ENCODE results near the gene TTLL8. TPM values are rescaled to one million over a fixed set of nuclear protein-coding genes. Genes with fewer than 3 reads are reported as not detected.

The TTLL8 gene
- total RNA-seq, 1 experiment from 2014 or later, result not detected

DNA sequence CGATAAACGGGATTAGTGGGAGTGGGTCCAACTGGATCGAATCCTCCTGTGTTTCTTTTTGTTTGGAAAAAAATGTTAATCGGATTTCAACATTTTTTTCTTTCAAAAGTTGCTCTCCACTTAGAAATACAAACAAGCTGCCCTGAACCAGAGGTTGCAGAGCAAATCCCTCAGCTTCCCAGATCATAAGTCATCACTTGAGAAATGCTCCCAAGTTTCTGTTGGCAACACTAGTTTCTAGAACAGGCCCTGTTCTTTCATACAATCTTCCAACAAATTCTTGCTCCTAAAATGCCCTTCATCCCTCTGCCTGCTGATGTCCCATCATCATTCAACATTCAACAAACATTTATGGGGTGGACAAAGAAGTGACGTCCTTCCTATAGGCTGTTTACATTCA lies 28.4 kb upstream of the TTLL8 start:
- H3K4me3 ChIP-seq (ENCODE audit: low read length), result no peak overlapping the region
- no peaks in the 10 kb centered on the region for H3K9me2 ChIP-seq (replicated peaks; ENCODE audit: low read length)
- no peak overlapping the region for H3K27ac ChIP-seq (ENCODE audit: low read length)
- H3F3A ChIP-seq (ENCODE audit: low read length, unreplicated experiment), result no peaks in the 10 kb centered on the region
- no TSS peak for BruUV-seq (replicated peaks)
- ATAC-seq, result no peak
- H3K79me2 ChIP-seq (ENCODE audit: low read length), result no peaks in the 10 kb centered on the region
- no peaks in the 10 kb centered on the region for H3K4me1 ChIP-seq (ENCODE audit: insufficient read depth, low read length)
- no peaks in the 10 kb centered on the region for H3K27me3 ChIP-seq (ENCODE audit: low read length)
- intact Hi-C loops (cut with micrococcal nuclease), result no loop called here
- H3K9ac ChIP-seq (ENCODE audit: low read length), result no peak overlapping the region
- no peak for DNase-seq
- no peak overlapping the region for H3K4me2 ChIP-seq (ENCODE audit: low read length)
- no peak overlapping the region for H2AFZ ChIP-seq (ENCODE audit: low read length)
- CTCF ChIA-PET, result no interaction called here
- no peaks in the 10 kb centered on the region for H3K9me3 ChIP-seq (ENCODE audit: low read length)
- POLR2A ChIA-PET (ENCODE audit: unreplicated experiment), result no interaction called here
- TF ChIP-seq EZH2phosphoT487 (IDR thresholded peaks at IDR 0.05; ENCODE audit: borderline replicate concordance, low read length) (no peak), EZH2 (IDR thresholded peaks at IDR 0.05; ENCODE audit: low read length, unreplicated experiment) (no peak)
- TF ChIP-seq, protein P1, sequence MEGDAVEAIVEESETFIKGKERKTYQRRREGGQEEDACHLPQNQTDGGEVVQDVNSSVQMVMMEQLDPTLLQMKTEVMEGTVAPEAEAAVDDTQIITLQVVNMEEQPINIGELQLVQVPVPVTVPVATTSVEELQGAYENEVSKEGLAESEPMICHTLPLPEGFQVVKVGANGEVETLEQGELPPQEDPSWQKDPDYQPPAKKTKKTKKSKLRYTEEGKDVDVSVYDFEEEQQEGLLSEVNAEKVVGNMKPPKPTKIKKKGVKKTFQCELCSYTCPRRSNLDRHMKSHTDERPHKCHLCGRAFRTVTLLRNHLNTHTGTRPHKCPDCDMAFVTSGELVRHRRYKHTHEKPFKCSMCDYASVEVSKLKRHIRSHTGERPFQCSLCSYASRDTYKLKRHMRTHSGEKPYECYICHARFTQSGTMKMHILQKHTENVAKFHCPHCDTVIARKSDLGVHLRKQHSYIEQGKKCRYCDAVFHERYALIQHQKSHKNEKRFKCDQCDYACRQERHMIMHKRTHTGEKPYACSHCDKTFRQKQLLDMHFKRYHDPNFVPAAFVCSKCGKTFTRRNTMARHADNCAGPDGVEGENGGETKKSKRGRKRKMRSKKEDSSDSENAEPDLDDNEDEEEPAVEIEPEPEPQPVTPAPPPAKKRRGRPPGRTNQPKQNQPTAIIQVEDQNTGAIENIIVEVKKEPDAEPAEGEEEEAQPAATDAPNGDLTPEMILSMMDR (conservative IDR thresholded peaks at IDR 0.05; ENCODE audit: low read depth, low read length), result no peak
- no peaks in the 10 kb centered on the region for H3K36me3 ChIP-seq (ENCODE audit: low read depth, low read length)
- H4K20me1 ChIP-seq (ENCODE audit: low read length), result no peaks in the 10 kb centered on the region

DNA sequence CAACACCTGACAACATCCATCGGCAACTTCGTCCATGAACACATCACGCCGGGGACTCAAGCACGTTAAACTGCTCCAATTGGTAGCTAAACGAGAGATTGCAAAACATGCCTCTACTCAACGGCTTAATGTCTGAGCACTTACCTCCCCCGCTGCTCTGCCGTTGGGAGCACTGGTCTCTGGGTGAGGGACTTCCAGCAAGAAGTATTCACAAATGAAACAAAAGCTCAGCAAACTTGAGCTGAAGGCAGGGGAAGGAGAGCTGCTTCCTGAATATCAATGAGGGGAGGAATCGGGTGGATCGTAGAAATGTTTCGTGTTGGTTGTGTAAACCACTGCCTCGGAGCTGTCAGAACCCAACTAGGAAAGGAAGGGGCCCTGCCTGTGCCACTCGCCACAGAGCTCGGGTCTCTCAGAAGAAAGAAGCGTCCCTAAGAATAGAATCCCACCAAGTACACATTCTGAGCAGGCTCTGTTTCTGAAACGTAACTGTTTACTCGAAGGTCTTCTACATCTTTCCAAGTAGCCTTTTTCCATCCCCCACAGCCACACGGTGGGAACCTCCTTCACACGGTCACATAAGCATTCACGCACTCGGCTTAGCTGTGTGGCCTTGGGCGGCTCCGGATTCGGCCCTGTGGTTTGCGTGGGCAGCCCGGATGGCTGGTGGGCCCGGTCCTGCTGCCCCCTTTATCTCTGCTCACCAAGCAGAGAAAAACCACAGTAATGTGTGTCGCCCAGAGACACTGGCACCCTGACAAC lies 27.3 kb upstream of the TTLL8 start, which contains the start of gene MLC1:
Gene MLC1, minus strand, starts transcription at position 216 of the 762 bp plus-strand sequence. CDS start 524 bp downstream, outside the sequence.
- H3K4me1 ChIP-seq (ENCODE audit: insufficient read depth, low read length), result no peaks in the 10 kb centered on the region
- TF ChIP-seq EZH2phosphoT487 (IDR thresholded peaks at IDR 0.05; ENCODE audit: borderline replicate concordance, low read length) (no peak), EZH2 (IDR thresholded peaks at IDR 0.05; ENCODE audit: low read length, unreplicated experiment) (no peak)
- TF ChIP-seq, protein P1 (conservative IDR thresholded peaks at IDR 0.05; ENCODE audit: low read depth, low read length), result no peak
- ATAC-seq, result no peak
- no peaks in the 10 kb centered on the region for H3K79me2 ChIP-seq (ENCODE audit: low read length)
- no peaks in the 10 kb centered on the region for H3K36me3 ChIP-seq (ENCODE audit: low read depth, low read length)
- no peak for DNase-seq
- no peaks in the 10 kb centered on the region for H4K20me1 ChIP-seq (ENCODE audit: low read length)
- POLR2A ChIA-PET (ENCODE audit: unreplicated experiment), result interaction anchor here (0.6 kb wide), 1 partner anchor 35 kb away, joined by 3 read pairs; no protein-coding TSS in a partner anchor
- H3K9me3 ChIP-seq (ENCODE audit: low read length), result no peaks in the 10 kb centered on the region
- H3K4me2 ChIP-seq (ENCODE audit: low read length), result no peak within 1 kb of the TSS
- intact Hi-C loops (cut with micrococcal nuclease), result no loop called here
- H2AFZ ChIP-seq (ENCODE audit: low read length), result no peak within 1 kb of the TSS
- CTCF ChIA-PET, result no interaction called here
- no peak within 1 kb of the TSS for H3K27ac ChIP-seq (ENCODE audit: low read length)
- H3K4me3 ChIP-seq (ENCODE audit: low read length), result no peak within 1 kb of the TSS
- H3K9ac ChIP-seq (ENCODE audit: low read length), result no peak within 1 kb of the TSS
- H3K9me2 ChIP-seq (replicated peaks; ENCODE audit: low read length), result no peaks in the 10 kb centered on the region
- BruUV-seq (replicated peaks), result no TSS peak
- no peaks in the 10 kb centered on the region for H3K27me3 ChIP-seq (ENCODE audit: low read length)
- no peaks in the 10 kb centered on the region for H3F3A ChIP-seq (ENCODE audit: low read length, unreplicated experiment)

DNA sequence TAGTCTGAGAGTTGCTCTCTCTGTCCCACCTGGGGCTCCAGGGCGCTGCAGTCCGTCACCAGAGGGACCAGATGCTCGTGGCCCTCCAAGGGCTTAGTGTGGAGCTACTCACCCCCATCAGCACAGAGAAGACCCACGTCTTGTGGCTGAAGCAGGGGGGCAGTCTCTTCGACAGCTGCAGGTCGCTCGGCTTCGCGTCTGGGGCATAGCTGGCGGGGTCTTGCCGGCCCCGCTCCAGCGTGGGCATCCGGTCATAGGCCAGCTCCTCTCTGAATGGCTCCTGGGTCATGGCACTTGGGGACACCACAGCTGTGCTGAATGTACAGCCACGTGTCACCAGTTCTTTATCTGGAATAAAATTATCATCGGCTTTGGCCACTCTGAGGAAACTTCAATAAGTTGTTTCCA lies 26.5 kb upstream of the TTLL8 start:
- intact Hi-C loops (cut with micrococcal nuclease), result no loop called here
- Histone ChIP-seq H3K4me1 (ENCODE audit: insufficient read depth, low read length) (no peaks in the 10 kb centered on the region), H2AFZ (ENCODE audit: low read length) (no peak overlapping the region), H3K9me3 (ENCODE audit: low read length) (no peaks in the 10 kb centered on the region), H3K9ac (ENCODE audit: low read length) (no peak overlapping the region), H3K36me3 (ENCODE audit: low read depth, low read length) (no peaks in the 10 kb centered on the region), H3K4me2 (ENCODE audit: low read length) (no peak overlapping the region), H3K9me2 (replicated peaks; ENCODE audit: low read length) (no peaks in the 10 kb centered on the region), H3K4me3 (ENCODE audit: low read length) (no peak overlapping the region), H3F3A (ENCODE audit: low read length, unreplicated experiment) (no peaks in the 10 kb centered on the region), H3K27me3 (ENCODE audit: low read length) (no peaks in the 10 kb centered on the region), H3K79me2 (ENCODE audit: low read length) (no peaks in the 10 kb centered on the region), H4K20me1 (ENCODE audit: low read length) (no peaks in the 10 kb centered on the region), H3K27ac (ENCODE audit: low read length) (no peak overlapping the region)
- DNase-seq, result no peak
- CTCF ChIA-PET, result no interaction called here
- ATAC-seq, result no peak
- no TSS peak for BruUV-seq (replicated peaks)
- no peak for TF ChIP-seq EZH2 (IDR thresholded peaks at IDR 0.05; ENCODE audit: low read length, unreplicated experiment)
- no peak for TF ChIP-seq EZH2phosphoT487 (IDR thresholded peaks at IDR 0.05; ENCODE audit: borderline replicate concordance, low read length)
- TF ChIP-seq, protein P1 (conservative IDR thresholded peaks at IDR 0.05; ENCODE audit: low read depth, low read length), result no peak
- POLR2A ChIA-PET (ENCODE audit: unreplicated experiment), result no interaction called here

Data from PC-3 (cell line).